HCT116 (cell line): ENCODE measurements around the gene ALK. TPM values are rescaled to one million over a fixed set of nuclear protein-coding genes. Genes with fewer than 3 reads are reported as not detected.

ENCODE experiments used
- ATAC-seq: fragments of 200-7000 bp; cut with Tn5 transposase; 2 replicates; pipeline ENCODE4 v1.9.1; 2020; ENCODE audit warnings: mild to moderate bottlenecking, moderate library complexity
- BruUV-seq: library from RNA; stranded (reverse); fragments of 400-500 nt; replicated peaks from 2 replicates; lab custom pipeline; 2021; lab: Mats Ljungman, UMichigan
- CTCF ChIA-PET: fragments of 300-600 bp; sonication (Branson Sonifier 250); formaldehyde crosslinking; loops from one replicate; lab custom pipeline; 2021; ENCODE audit warnings: antibody characterized with exemption; lab: Charles Lee
- POLR2A ChIA-PET: fragments of 300-600, 350-600 bp; sonication (Branson Sonifier 250); formaldehyde crosslinking; loops from one replicate; lab custom pipeline; 2021; ENCODE audit warnings: antibody characterized with exemption; lab: Charles Lee
- RAD21 ChIA-PET, 2 experiments: fragments of 300-600 bp; sonication (Branson Sonifier 250); formaldehyde crosslinking; loops; one replicate each; lab custom pipeline; 2023; ENCODE audit warnings: low total read pairs in 2 of 2; ENCODE audit not compliant: uncharacterized antibody in 2 of 2, unreplicated experiment in 2 of 2, low non-redundant PET in 1 of 2; lab: Charles Lee
- DNase-seq: peaks from one replicate; pipeline ENCODE4 v3.0.0-alpha.2; 2010; ENCODE audit warnings: low read depth, low spot score
- H2AFZ ChIP-seq: fragments of 200-600 bp; shearing (Covaris generic), sonication (generic); 2 replicates; pipeline ENCODE4 v1.6.1; 2017; ENCODE audit warnings: low read depth, mixed run types, mixed read lengths, antibody characterized with exemption, low read length; ENCODE audit not compliant: poor library complexity, severe bottlenecking
- H3K27ac ChIP-seq: 2 replicates; pipeline ENCODE4 v1.5.1; 2012; ENCODE audit warnings: low read depth, low read length
- H3K27me3 ChIP-seq: fragments of 200-600 bp; sonication (generic); 2 replicates; pipeline ENCODE4 v1.6.1; 2016; ENCODE audit warnings: mixed run types, low read length, mixed read lengths; ENCODE audit not compliant: insufficient read depth
- H3K36me3 ChIP-seq, 2 experiments: fragments of 200-500 bp in 1 of 2; fragments of 200-600 bp in 1 of 2; sonication (Bioruptor generic) in 1 of 2; sonication (generic) in 1 of 2; 2 replicates each; pipeline versions ENCODE4 v1.5.1 to v1.6.1; 2014 to 2016; ENCODE audit warnings: low read length in 2 of 2, inconsistent platforms in 1 of 2, mixed read lengths in 1 of 2, mixed run types in 1 of 2; ENCODE audit not compliant: insufficient read depth in 2 of 2, control insufficient read depth in 1 of 2
- H3K4me1 ChIP-seq, 2 experiments: fragments of 200-600 bp in 1 of 2; sonication (generic) in 1 of 2; 2 replicates each; pipeline versions ENCODE4 v1.5.1 to v1.6.1; 2012 to 2017; ENCODE audit warnings: low read length in 2 of 2, inconsistent platforms in 1 of 2, mild to moderate bottlenecking in 1 of 2, mixed read lengths in 1 of 2, mixed run types in 1 of 2, moderate library complexity in 1 of 2; ENCODE audit not compliant: insufficient read depth in 2 of 2, control insufficient read depth in 1 of 2
- H3K4me2 ChIP-seq: fragments of 200-600 bp; sonication (generic); 2 replicates; pipeline ENCODE4 v1.6.1; 2017; ENCODE audit warnings: mixed run types, low read length, mixed read lengths
- H3K4me3 ChIP-seq, 2 experiments: fragments of 200-600 bp in 1 of 2; sonication (generic) in 1 of 2; replicated peaks in 1 of 2; 2 replicates each; pipeline ENCODE4 v1.5.1; 2011 to 2016; ENCODE audit warnings: low read length in 2 of 2, control low read depth in 1 of 2, low read depth in 1 of 2, mild to moderate bottlenecking in 1 of 2, mixed read lengths in 1 of 2, mixed run types in 1 of 2
- H3K79me2 ChIP-seq: fragments of 200-600 bp; sonication (generic); 2 replicates; pipeline ENCODE4 v1.6.1; 2017; ENCODE audit warnings: mild to moderate bottlenecking, mixed run types, low read length, moderate library complexity, mixed read lengths; ENCODE audit not compliant: insufficient read depth
- H3K9ac ChIP-seq: fragments of 200-600 bp; sonication (generic); 2 replicates; pipeline ENCODE4 v1.6.1; 2016; ENCODE audit warnings: low read length, mixed read lengths
- H3K9me2 ChIP-seq: fragments of 200-600 bp; sonication (generic), shearing (Covaris generic); 2 replicates; pipeline ENCODE4 v1.6.1; 2017; ENCODE audit warnings: mixed run types, mild to moderate bottlenecking, moderate library complexity; ENCODE audit not compliant: insufficient read depth
- H3K9me3 ChIP-seq, 2 experiments: fragments of 200-500 bp in 1 of 2; fragments of 200-600 bp in 1 of 2; sonication (Bioruptor generic) in 1 of 2; sonication (generic) in 1 of 2; 2 replicates each; pipeline ENCODE4 v1.6.1; 2014 to 2017; ENCODE audit warnings: low read length in 2 of 2, mixed read lengths in 2 of 2, inconsistent platforms in 1 of 2, low read depth in 1 of 2, mild to moderate bottlenecking in 1 of 2, mixed run types in 1 of 2, moderate library complexity in 1 of 2; ENCODE audit not compliant: control insufficient read depth in 1 of 2, insufficient read depth in 1 of 2
- H4K20me1 ChIP-seq: fragments of 200-600 bp; sonication (generic), shearing (Covaris generic); 2 replicates; pipeline ENCODE4 v1.6.1; 2017; ENCODE audit warnings: mixed run types, mild to moderate bottlenecking, moderate library complexity; ENCODE audit not compliant: insufficient read depth
- ATF3 ChIP-seq: IDR thresholded peaks from 2 replicates; pipeline ENCODE4 v1.6.1; 2012
- CBX3 ChIP-seq: IDR thresholded peaks from 2 replicates; pipeline ENCODE4 v1.6.1; 2012; ENCODE audit warnings: low read depth
- CEBPB ChIP-seq: IDR thresholded peaks from 2 replicates; pipeline ENCODE4 v1.6.1; 2012; ENCODE audit warnings: low read depth
- CTCF ChIP-seq, 3 experiments: fragments of 200-600 bp in 1 of 3; sonication (generic) in 1 of 3; IDR thresholded peaks in 2 of 3; conservative IDR thresholded peaks in 1 of 3; 2 replicates each; pipeline ENCODE4 v1.5.1; 2012 to 2017; ENCODE audit warnings: low read depth in 2 of 3, low read length in 2 of 3, antibody characterized with exemption in 1 of 3, borderline replicate concordance in 1 of 3, control low read depth in 1 of 3, mild to moderate bottlenecking in 1 of 3, mixed read lengths in 1 of 3, mixed run types in 1 of 3, moderate library complexity in 1 of 3; ENCODE audit not compliant: insufficient read depth in 1 of 3
- ELF1 ChIP-seq: IDR thresholded peaks from 2 replicates; pipeline ENCODE4 v1.6.1; 2012; ENCODE audit warnings: low read depth, borderline replicate concordance
- EZH2 ChIP-seq: fragments of 200-600 bp; sonication (generic); IDR thresholded peaks from 2 replicates; pipeline ENCODE4 v1.6.1; 2017; ENCODE audit warnings: antibody characterized with exemption, mixed run types
- EZH2phosphoT487 ChIP-seq: fragments of 200-600 bp; IDR thresholded peaks from 2 replicates; pipeline ENCODE4 v1.6.1; 2018; ENCODE audit warnings: antibody characterized with exemption, borderline replicate concordance
- FOSL1 ChIP-seq: IDR thresholded peaks from 2 replicates; pipeline ENCODE4 v1.6.1; 2012; ENCODE audit warnings: low read depth
- JUND ChIP-seq: IDR thresholded peaks from 2 replicates; pipeline ENCODE4 v1.6.1; 2012
- POLR2A ChIP-seq: IDR thresholded peaks from 2 replicates; pipeline ENCODE4 v1.7.0; 2011; ENCODE audit warnings: borderline replicate concordance; ENCODE audit not compliant: insufficient read depth, insufficient read length; ENCODE audit errors: extremely low read depth
- POLR2AphosphoS5 ChIP-seq: IDR thresholded peaks from 2 replicates; pipeline ENCODE4 v1.6.1; 2011; ENCODE audit warnings: mild to moderate bottlenecking, low read depth, low read length, moderate library complexity
- RAD21 ChIP-seq: IDR thresholded peaks from 2 replicates; pipeline ENCODE4 v1.6.1; 2012; ENCODE audit warnings: low read depth, mild to moderate bottlenecking
- REST ChIP-seq: IDR thresholded peaks from 2 replicates; pipeline ENCODE4 v1.6.1; 2012; ENCODE audit warnings: low read depth
- SIN3A ChIP-seq: IDR thresholded peaks from 2 replicates; pipeline ENCODE4 v1.6.1; 2012; ENCODE audit warnings: low read depth
- SP1 ChIP-seq: IDR thresholded peaks from 2 replicates; pipeline ENCODE4 v1.6.1; 2012; ENCODE audit warnings: low read depth
- SRF ChIP-seq: IDR thresholded peaks from 2 replicates; pipeline ENCODE4 v1.6.1; 2012; ENCODE audit warnings: low read depth
- TCF7L2 ChIP-seq: IDR thresholded peaks from 2 replicates; pipeline ENCODE4 v1.7.0; 2011; ENCODE audit warnings: borderline replicate concordance, inconsistent platforms; ENCODE audit not compliant: insufficient read depth, insufficient read length; ENCODE audit errors: extremely low read depth
- YY1 ChIP-seq: IDR thresholded peaks from 2 replicates; pipeline ENCODE4 v1.6.1; 2011; ENCODE audit warnings: low read length, low read depth, moderate library complexity, mild to moderate bottlenecking; ENCODE audit not compliant: insufficient replicate concordance; ENCODE audit errors: extremely low read depth
- ZFX ChIP-seq: fragments of 450-650 bp; IDR thresholded peaks from 2 replicates; pipeline ENCODE4 v1.6.1; 2017
- ZNF274 ChIP-seq: fragments of 200-500 bp; sonication (Bioruptor generic); IDR thresholded peaks from 2 replicates; pipeline ENCODE4 v1.6.1; 2014; ENCODE audit warnings: mild to moderate bottlenecking, low read depth, low read length, inconsistent platforms
- intact Hi-C: fragments of 100-400 bp; cut with micrococcal nuclease; formaldehyde crosslinking; loops from 2 replicates; pipeline ENCODE4 v1.10.0; 2022
- total RNA-seq: library from RNA; stranded (reverse); gene quantifications from one replicate; pipeline ENCODE4 v1.2.1, GENCODE V29; 2021; ENCODE audit not compliant: unreplicated experiment

Gene ALK
- total RNA-seq, 1 experiment from 2014 or later: not detected

- RAD21 ChIA-PET: no interaction called here
- Histone ChIP-seq H3K9me2 (no peaks in the 10 kb centered on the region), H4K20me1 (no peaks in the 10 kb centered on the region), H2AFZ (no peak overlapping the region), H3K79me2 (no peaks in the 10 kb centered on the region), H3K4me2 (no peak overlapping the region), H3K27me3 (peaks cover 42% of the 10 kb centered on the region), H3K36me3 (no peaks in the 10 kb centered on the region), H3K4me3 (no peak overlapping the region), H3K9ac (no peak overlapping the region), H3K27ac (no peak overlapping the region), H3K9me3 (no peaks in the 10 kb centered on the region), H3K4me1 (no peaks in the 10 kb centered on the region)
- ATAC-seq: no peak
- DNase-seq: no peak
- CTCF ChIA-PET: no interaction called here
- intact Hi-C loops: no loop called here
- TF ChIP-seq RAD21 (no peak), EZH2phosphoT487 (no peak), TCF7L2 (no peak), SIN3A (no peak), SRF (no peak), FOSL1 (no peak), ZNF274 (no peak), REST (no peak), ELF1 (no peak), JUND (no peak), POLR2A (no peak), CTCF (IDR thresholded peaks at IDR 0.05 in 2 of 3, conservative IDR thresholded peaks at IDR 0.05 in 1 of 3; ENCODE audit: borderline replicate concordance in 1 of 3, insufficient read depth in 1 of 3, low read depth in 2 of 3, low read length in 2 of 3) (no peak), CEBPB (no peak), EZH2 (no peak), SP1 (no peak), CBX3 (no peak), ATF3 (no peak), YY1 (no peak), POLR2AphosphoS5 (no peak), ZFX (no peak)
- POLR2A ChIA-PET: no interaction called here
- BruUV-seq: no TSS peak
These were observed 425.8 kb downstream of the ALK start for GRCh38 chr2:29495536-29496060.
